HG02870 (cell line): ENCODE data around the gene SH3BP2.
A peak's percentile ranks its signal among the peaks of the same experiment; 100 is the strongest.

Experiments
- ATAC-seq: cut with Tn5 transposase; IDR thresholded peaks from one replicate; pipeline ENCODE4 v1.9.1; 2021; ENCODE audit warnings: mild to moderate bottlenecking, moderate library complexity; ENCODE audit not compliant: unreplicated experiment

Gene SH3BP2

DNA sequence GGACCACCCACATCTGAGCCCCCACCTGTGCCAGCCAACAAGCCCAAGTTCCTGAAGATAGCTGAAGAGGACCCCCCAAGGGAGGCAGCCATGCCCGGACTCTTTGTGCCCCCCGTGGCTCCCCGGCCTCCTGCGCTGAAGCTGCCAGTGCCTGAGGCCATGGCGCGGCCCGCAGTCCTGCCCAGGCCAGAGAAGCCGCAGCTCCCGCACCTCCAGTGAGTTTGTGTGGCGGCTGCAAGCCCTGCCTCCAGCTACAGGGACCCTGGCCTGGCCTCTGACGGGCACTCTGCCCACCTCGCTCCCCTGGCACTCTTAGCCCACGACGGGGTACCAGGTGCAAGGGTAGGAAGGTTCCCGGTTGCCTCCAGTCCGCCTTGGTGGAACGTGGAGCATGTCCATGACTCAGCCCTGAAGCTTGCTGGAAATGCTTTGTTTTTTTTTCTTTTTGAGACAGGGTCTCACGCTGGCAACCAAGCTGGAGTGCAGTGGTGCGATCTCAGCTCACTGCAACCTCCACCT is 37.1 kb downstream of the SH3BP2 start:
- no peak for ATAC-seq

DNA sequence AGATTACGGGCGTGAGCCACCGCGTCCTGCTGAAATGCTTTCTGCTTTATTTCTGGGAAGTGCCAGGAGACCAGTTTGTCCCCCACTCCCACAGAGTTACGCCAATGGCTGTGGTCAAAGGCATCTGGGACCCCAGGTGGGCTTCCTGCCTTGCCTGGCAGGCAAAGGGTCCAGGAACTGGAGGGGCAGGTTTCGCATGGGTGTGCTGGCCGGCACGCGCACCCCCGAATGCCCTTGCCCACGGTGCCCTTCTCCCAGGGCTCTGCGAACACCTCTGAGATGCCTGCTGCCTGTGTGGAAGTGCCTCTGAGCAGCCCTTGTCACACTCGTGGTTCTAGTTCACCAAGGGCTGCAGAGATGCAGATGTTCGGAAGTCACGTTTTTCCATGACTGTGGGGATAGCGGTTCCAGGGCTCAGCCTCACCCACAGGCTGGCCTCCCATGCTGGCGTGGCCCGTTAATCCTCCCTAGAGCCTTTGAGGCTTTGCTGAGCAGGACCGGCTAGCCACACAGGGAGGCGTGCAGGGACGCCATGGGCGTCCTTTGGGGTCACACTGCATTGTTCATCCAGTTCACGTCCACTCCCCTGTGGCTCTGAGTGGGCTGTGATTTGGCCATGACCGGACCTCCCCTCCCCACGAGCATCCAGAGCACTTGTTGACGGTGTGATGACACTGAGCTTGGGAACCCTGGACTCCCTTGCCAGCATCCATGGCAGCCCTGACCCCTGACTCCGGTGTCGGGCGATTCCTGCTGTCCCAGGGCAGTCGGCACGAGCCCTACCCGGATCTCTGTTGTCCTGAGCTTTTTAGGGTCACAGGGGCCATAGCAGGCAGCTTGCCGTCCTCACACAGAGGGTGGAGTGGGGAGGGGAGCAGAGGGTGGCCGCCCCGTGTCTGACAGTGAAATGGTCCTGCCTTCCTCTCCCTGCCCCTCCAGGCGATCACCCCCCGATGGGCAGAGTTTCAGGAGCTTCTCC is 38.0 kb downstream of the SH3BP2 start:
- no peak for ATAC-seq

DNA sequence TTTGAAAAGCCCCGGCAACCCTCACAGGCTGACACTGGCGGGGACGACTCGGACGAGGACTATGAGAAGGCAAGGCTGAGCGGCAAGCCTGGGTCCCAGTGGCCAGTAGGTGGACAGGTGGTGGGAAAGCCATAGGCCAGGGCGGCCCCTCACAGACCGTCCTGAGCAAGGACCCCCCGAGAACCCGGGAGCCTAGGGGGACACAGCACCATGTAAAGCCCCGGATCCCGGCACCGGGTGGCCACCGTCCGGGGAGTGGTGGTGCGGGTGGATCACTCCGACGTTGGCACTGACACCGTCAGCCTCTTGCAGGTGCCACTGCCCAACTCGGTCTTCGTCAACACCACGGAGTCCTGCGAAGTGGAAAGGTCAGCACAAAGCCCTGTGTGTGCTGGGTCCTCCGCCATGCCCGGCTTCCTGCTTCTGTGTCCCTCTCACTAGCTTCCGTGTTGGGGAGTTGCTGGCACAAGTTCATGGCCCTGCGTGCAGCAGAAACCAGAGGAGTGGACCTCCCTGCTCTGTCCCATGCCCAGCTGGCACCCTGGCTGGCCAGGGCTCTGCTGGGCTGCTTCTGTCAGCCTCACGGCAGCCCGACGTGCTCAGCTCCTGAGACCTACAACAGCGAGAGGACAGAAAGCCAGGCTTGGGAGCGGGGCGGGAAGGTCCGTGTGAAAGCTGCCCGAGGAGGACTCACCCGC is 38.9 kb downstream of the SH3BP2 start:
- no peak for ATAC-seq

DNA sequence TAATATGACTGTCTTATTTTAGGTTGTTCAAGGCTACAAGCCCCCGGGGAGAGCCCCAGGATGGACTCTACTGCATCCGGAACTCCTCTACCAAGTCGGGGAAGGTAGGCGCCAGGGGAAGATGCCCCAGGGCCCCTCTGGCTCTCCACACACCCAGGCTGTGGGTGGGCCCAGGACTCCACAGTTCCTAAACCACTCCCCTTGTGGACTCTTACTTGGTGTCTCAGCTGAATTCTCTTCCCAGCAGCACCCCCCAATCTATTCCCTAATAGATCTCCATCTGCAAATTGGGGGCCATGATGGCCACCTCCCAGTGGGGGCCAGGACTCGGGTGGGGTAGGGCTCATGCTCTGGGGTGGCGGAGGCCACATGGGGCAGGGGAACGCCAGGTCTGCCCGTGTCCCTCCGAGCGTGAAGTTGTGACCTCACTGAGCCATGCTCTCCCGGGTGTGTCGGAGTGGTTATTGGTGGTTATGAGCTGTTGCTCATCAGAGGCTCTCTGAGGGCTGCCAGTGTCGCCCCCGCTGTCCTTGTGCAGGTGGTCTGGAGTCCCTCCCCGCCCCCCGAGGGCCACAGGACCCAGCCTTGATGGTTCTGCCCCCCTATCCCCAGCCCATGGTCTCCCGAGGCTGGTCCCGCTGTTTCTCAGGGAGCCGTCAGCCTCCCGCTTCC is 39.6 kb downstream of the SH3BP2 start:
- ATAC-seq: peak; percentile 54

DNA sequence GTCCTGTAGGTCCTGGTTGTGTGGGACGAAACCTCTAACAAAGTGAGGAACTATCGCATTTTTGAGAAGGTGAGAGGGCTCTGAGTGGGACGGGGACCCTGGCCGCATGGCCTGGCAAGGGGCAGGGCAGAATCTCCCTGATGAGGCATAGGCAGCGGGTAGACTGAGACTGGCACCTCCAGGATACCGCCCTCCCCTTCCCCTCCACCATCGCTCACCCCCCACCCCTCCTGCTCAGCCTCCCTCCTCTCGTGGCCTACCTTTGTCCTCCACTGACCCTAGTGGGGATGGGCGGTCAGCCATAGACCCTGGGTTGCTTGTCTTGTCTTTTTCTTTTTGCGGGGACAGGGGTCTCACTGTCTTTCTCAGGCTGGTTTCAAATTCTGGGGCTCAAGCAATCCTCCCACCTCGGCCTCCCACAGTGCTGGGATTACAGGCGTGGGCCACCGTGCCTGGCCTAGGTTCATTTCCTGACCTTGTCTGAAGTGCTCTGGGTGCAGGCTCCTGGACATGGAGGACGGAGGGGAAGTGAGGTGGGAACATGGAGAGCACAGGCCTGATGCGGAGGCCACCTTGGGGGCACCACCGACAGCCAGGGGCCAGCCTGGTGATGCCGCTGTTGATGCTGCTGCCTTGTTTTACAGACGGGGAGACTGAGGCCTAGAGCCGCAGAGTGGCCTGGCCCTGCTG is 40.2 kb downstream of the SH3BP2 start:
- ATAC-seq: no peak

DNA sequence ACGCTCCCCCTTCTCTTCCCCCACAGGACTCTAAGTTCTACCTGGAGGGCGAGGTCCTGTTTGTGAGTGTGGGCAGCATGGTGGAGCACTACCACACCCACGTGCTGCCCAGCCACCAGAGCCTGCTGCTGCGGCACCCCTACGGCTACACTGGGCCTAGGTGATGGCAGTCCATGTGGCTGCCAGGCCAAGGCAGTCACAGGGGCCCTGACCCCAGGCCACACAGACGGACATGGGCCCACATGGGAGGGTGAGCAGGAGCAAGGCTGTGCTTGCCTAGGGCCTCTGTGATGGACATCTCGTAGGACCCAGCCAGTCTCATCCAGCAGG is 40.8 kb downstream of the SH3BP2 start:
- no peak for ATAC-seq

DNA sequence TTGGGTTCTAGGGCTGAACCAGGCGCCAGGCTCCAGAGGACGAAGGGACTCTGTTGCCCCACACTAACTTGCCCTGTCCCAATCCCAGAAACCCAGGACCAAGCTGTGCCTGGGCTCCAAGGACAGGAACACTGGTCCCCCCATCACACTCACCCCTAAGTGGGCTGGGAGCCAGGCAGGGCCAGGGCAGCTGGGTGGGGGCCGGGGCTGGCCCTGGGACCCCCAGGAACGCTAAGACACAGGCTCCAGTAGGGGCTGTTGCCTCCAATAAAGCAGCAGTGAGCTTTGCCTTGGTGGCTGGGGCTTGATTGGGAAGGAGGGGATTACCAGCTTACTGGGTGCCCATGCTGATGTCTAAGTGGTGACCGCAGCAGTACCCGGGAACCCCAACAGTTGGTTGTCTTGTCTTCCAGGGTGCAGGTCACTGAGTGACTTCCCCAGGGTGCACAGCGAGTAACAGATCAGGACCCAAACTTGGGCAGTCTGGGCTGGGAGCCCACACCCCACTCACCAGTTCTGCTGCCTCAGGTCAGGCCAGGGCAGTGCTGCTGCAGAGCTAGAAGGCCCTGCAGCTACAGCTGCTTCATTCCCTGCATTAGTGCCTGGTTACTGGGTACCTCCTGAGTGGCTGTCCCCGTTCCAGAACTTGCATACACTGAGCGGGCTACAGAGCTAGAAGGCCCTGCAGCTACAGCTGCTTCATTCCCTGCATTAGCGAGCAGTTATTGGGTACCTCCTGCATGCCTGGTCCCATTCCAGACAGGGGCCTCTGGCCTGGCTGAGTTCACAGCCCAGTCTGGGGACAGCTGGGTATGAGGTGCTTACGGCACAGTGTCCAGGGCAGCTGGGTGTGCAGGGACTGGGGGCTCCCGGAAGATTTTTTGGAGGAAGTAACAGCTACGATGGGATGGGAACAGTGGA is 41.4 kb downstream of the SH3BP2 start:
- no peak for ATAC-seq

DNA sequence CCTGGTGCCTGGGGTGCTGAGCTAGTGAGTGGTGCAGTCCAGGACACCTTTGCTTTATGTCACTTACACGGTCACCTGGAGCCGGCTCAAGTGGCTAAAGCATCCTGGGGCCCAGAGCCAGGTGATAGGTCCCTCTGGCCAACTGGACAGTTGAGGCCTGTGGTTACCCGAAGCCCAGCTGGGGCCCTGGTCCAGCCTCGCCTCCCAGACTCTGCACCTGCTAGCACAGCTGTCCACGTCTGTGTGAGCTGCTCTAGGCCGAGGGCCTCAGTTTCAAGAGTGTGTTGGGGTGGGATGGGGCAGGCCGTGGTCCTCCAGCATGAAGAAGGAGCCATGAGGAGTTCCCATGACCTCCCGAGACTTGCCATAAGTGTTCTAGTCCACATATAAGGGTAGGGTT is 43.1 kb downstream of the SH3BP2 start:
- no peak for ATAC-seq

DNA sequence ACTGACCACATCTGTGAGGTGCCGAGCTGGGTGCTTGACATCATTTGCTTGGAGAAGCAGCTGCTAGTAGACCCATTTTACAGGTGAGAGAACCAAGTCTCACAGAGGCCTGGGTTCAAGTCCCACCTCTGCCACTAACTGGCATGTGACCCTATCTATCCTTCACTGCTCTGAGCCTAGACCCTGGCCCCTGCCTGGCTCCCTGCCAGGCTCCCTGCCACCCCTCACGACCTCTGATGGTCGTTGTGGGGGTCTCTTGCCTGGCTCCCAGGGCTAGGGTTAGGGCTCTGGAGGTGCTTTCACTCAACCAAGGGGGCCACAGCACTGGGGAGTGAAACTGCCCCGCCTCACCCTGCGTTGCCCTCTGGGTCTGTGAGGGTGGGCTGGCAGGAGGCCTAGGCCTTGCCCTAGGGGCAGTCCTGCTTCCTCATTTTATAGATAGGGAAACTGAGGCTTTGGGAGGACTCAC is 43.5 kb downstream of the SH3BP2 start:
- ATAC-seq: no peak

DNA sequence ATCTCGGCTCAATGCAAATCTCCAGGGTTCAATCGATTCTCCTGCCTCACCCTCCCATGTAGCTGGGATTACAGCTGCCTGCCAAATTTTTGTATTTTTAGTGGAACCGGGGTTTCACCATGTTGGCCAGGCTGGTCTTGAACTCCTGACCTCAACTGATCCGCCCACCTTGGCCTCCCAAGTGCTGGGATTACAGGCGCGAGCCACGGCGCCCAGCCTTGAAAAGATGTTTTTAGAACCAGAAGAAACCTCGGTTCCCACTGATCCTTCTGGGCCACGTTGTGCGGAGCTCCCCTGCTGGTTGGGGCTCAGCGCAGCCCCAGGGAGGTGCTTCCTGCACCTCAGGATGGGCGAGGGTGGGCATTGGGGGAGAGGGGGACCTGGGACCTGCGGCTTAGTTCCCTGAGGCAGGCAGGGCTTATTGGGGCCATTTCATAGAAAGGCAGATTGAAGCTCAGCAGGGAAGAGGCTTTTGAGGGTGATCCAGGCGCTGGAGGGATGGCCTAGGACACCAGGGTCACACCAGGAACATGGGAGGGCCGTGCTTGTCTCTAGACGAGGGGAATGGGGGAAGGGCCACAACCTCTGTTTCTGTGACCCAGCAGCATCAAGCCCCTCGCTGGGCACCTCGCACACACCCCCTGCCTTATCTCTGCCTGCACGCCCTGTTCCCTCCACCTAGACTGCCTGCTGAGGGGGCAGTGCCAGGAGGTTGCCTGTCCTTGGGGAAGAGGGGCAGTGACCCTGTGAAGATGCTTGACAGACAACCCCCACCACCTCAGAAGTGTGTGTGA is 44.4 kb downstream of the SH3BP2 start:
- ATAC-seq: no peak

DNA sequence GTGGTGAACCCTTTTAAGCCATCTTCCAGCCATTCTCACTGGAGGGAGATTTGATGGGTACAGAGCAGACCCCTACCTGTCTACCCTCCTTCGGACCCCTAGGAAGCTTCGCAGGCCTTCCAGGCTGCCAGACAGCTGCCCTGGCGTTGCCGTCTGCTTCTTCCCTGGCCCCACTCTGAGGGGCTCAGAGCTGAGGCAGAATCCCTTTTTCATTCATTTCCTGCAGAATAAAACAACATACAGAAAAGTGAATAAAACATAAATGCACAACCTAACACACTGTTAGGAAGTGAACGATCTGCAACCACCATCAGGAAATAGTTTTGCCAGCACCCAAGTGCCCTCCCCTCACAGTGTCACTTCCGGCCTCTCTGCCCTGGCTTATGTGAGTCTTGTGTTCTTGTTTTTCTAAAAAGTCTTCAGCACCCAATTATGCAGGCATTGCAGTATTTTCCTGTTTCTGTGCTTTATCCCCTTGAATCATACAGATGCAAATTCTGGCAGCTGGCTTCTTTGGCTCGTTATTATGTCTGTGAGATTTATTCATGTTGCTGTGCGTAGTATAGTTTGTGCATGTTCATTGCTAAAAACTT is 45.1 kb downstream of the SH3BP2 start:
- no peak for ATAC-seq

DNA sequence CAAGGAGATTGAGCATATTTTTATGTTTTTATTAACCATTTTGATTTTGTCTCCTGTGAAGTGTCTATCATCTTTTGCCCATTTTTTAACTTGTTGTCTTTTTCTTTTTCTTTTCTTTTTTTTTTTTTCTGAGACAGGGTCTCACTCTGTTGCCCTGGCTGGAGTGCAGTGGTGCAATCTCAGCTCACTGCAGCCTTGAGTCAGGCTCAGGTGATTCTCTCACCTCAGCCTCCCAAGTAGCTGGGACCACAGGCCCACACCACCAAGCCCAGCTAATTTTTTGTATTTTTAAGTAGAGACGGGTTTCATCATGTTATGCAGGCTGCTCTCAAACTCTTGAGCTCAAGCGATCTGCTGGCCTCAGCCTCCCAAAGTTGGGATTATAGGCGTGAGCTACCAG is 46.2 kb downstream of the SH3BP2 start:
- ATAC-seq: no peak

DNA sequence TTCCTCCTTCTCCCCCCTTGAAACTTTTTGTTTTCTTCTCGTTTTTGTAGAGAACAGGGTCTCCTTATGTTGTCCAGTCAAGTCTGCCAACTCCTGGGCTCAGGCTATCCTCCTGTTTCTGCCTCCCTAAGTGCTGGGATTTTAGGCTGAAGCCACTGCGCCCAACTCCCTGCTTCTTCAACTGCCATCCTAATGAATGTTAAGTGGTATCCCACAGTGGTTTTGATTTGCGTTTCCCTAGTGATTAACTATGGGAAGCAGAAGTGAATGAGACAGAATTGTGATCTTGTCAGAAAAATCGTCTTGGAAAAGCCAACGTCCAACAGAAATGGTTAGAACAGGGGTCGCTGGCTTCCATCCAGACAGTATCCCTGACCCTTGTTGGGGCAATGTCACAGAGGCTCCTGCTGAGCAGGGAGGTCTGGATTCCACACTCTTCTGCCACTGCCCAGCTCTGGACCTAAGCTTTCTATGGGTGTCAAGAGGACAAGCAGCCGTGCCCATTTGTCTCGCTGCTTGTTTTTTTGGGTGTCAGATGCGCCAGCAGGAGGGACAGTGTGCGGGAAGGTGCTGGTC is 49.9 kb downstream of the SH3BP2 start:
- ATAC-seq: no peak

DNA sequence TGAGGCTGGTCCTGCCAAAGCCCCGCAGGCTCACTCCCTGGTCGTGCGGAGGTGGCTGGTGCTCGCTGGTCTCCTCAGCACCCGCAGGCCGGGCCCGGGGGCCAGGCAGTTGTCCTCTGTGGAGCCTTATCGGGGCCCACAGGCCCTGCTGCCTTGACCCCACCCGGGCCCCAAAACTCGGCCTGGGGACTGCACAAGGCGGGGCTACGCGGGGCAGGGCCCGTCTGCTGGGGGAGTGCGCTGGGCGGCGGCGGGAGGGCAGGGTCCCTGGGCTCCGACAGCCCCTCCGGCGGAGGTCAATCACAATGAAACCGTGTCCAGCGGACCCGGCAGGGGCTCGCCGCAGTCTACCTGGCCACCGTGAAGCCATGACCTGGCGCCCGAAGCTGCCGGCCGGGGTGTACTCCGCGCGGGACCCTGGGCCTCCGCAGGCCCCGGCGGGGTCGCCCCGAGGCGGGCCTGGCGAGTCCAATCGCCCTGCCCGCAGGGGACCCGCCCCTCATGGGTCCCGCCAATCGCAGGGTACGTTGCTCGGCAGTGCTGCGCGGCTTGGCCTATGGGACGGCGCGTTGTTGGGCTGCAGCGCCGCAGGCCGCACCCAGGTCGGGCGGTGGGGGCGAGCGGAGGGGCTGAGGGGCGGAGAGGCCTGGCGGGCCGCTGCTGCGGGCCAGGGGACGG is 50.5 kb downstream of the SH3BP2 start, which contains the start of gene ADD1:
TSS of gene ADD1 (plus strand) at position 582 of the 678 bp plus-strand sequence. CDS start 32,072 bp downstream, outside the sequence.
- ATAC-seq: peak; percentile 66

DNA sequence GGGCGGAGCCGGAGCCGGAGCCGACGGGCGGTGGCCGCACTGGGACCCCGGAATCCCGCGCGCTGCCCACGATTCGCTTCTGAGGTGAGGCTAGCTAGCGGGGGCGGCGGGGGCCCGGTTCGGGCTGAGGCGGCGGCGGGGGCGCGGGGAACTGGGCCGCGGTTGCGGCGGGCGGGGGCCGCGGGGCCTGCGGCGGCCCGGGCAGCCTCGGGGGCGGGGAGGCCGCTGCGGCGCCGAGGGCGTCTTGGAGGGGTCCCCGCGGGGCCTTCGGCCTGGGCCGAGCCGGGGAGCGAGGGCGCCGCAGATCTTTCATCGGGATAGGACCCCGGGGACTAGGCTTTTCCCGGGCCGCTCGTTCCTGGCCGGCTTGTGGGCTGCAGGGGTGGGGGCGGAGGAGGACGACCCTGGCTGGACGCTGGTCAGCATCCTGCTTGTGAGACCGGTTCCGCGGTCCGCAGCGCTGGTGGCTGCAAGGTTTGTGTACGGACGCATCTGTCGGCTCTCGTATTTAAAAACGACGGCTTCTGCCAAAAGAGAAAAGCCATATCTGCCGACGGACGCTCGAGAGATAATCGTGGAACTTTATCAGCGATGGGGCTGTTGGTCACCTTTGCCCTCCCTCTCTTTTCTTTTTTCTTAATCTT is 51.2 kb downstream of the SH3BP2 start:
- ATAC-seq: peak; percentile 5

DNA sequence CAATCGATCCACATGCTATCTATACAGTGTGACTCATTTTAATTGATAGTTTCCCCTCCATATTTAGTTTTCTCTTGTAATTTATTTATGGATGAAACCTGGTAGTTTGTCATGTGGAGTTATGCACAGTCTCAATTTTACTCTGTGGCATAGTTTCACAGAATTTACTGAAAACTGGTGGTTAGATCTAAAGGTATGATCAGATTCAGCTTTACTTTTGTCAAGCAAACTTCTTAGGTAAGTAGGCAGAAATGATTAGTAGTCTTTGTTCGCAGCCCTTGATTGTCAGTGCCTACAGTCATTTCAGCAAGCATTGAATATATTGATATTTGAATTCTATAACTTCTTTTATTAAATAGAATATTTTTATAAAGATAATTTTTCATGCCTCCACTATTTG is 53.3 kb downstream of the SH3BP2 start:
- ATAC-seq: no peak

DNA sequence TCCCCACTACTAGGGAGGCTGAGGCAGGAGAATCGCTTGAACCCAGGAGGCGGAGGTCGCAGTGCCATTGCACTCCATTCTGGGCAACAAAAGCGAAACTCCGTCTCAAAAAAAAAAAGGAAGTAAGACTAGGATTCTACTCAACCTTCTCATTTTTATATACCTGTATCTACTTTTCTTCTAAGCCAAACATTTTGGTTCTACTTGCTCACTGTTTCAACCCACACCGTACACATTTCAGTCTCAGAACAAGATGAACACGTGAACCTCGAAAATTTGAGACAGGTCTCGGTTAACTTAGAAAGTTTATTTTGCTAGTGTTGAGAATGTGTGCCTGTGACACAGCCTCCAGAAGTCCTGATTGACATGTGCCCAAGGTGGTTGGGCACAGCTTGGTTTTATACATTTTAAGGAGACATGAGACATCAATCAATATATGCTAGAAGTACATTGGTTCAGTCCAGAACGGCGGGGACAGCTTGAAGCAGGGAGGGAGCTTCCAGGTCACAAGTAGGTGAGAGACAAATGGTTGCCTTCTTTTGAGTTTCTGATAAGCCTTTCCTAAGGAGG is 54.5 kb downstream of the SH3BP2 start:
- ATAC-seq: no peak
